ENCODE results near the gene CRHR2.

- TF ChIP-seq SALL2 (tag by site-specific recombination; IDR thresholded peaks at IDR 0.05; ENCODE audit: borderline replicate concordance) (no peak), ZNF621 (tag by site-specific recombination; IDR thresholded peaks at IDR 0.05) (no peak), ZNF311 (tag by site-specific recombination; IDR thresholded peaks at IDR 0.05; ENCODE audit: borderline replicate concordance) (no peak)
Observed at GRCh38 chr7:30726296-30727006, 44.2 kb upstream of the CRHR2 start.

All from HEK293 (cell line).